DOHH2 (cell line): ENCODE measurements around the gene PMM2.

Experiments used
- CTCF ChIP-seq: fragments of 200-600 bp; sonication (generic); IDR thresholded peaks from one replicate; pipeline ENCODE4 v1.5.1; 2014; ENCODE audit warnings: antibody characterized with exemption, mild to moderate bottlenecking, low read depth, low read length; ENCODE audit not compliant: poor library complexity, severe bottlenecking
- EZH2phosphoT487 ChIP-seq: fragments of 200-600 bp; sonication (generic); IDR thresholded peaks from 2 replicates; pipeline ENCODE4 v1.6.1; 2017; ENCODE audit warnings: borderline replicate concordance, mild to moderate bottlenecking, antibody characterized with exemption, low read length, moderate library complexity, mixed read lengths

GRCh38 chr16:8888951-8889892, 91.6 kb downstream of the PMM2 start:
- TF ChIP-seq CTCF (no peak), EZH2phosphoT487 (no peak)
